HEK293 (cell line): ENCODE results near the gene ACKR3.

ENCODE experiments used
- CTCF ChIA-PET: fragments of 350-600 bp; formaldehyde crosslinking; extraction: SDS; loops from one replicate; lab custom pipeline; 2021; ENCODE audit warnings: antibody characterized with exemption; lab: Yijun Ruan, JAX
- POLR2A ChIA-PET: fragments of 300-600 bp; formaldehyde crosslinking; extraction: SDS; loops from one replicate; lab custom pipeline; 2020; ENCODE audit warnings: antibody characterized with exemption, inconsistent platforms; lab: Yijun Ruan, JAX
- H3K27ac ChIP-seq: fragments of 200-500 bp; sonication (Bioruptor generic); 2 replicates; pipeline ENCODE4 v1.5.1; 2014; ENCODE audit warnings: low read depth, low read length, control low read depth, inconsistent platforms; ENCODE audit errors: extremely low read depth
- H3K36me3 ChIP-seq, 2 experiments: fragments of 200-500 bp in 1 of 2; sonication (Bioruptor generic) in 1 of 2; 1 replicate in 1 of 2; 2 replicates in 1 of 2; pipeline ENCODE4 v1.5.1; 2014 to 2017; ENCODE audit warnings: inconsistent platforms in 2 of 2, low read length in 2 of 2; ENCODE audit not compliant: control insufficient read depth in 2 of 2, insufficient read depth in 1 of 2
- H3K4me1 ChIP-seq: fragments of 200-500 bp; sonication (Bioruptor generic); 2 replicates; pipeline ENCODE4 v1.5.1; 2014; ENCODE audit warnings: mild to moderate bottlenecking, low read length, inconsistent platforms; ENCODE audit not compliant: control insufficient read depth, insufficient read depth
- H3K4me3 ChIP-seq: 2 replicates; pipeline ENCODE4 v1.5.1; 2011; ENCODE audit warnings: low read depth, mild to moderate bottlenecking, control low read depth, low read length, moderate library complexity
- H3K9me3 ChIP-seq: fragments of 200-500 bp; sonication (Bioruptor generic); 2 replicates; pipeline ENCODE4 v1.5.1; 2014; ENCODE audit warnings: low read depth, low read length, inconsistent platforms; ENCODE audit not compliant: control insufficient read depth, insufficient read depth
- EGR2 ChIP-seq: fragments of 450-650 bp; formaldehyde crosslinking; IDR thresholded peaks from 2 replicates; pipeline ENCODE4 v1.5.1; 2016; ENCODE audit warnings: low read depth, missing biosample characterization, missing genetic modification characterization
- MEIS1 ChIP-seq: sonication (generic); formaldehyde crosslinking; IDR thresholded peaks from 2 replicates; pipeline ENCODE4 v1.8.1; 2022; ENCODE audit warnings: missing genetic modification reagents, mild to moderate bottlenecking, borderline replicate concordance
- SCRT2 ChIP-seq: fragments of 450-650 bp; formaldehyde crosslinking; IDR thresholded peaks from 2 replicates; pipeline ENCODE4 v1.5.1; 2016; ENCODE audit warnings: missing biosample characterization, missing genetic modification characterization
- ZFP37 ChIP-seq: fragments of 450-650 bp; formaldehyde crosslinking; IDR thresholded peaks from 2 replicates; pipeline ENCODE4 v1.5.1; 2016; ENCODE audit warnings: missing biosample characterization, missing genetic modification characterization
- ZNF146 ChIP-seq: fragments of 450-650 bp; formaldehyde crosslinking; IDR thresholded peaks from 2 replicates; pipeline ENCODE4 v1.5.1; 2016; ENCODE audit warnings: missing biosample characterization, missing genetic modification characterization
- ZNF221 ChIP-seq: fragments of 450-650 bp; formaldehyde crosslinking; IDR thresholded peaks from 2 replicates; pipeline ENCODE4 v1.5.1; 2017; ENCODE audit warnings: missing biosample characterization, missing genetic modification characterization, borderline replicate concordance
- ZNF223 ChIP-seq: fragments of 450-650 bp; formaldehyde crosslinking; IDR thresholded peaks from 2 replicates; pipeline ENCODE4 v1.5.1; 2016; ENCODE audit warnings: missing biosample characterization, missing genetic modification characterization
- ZNF341 ChIP-seq: fragments of 450-650 bp; formaldehyde crosslinking; IDR thresholded peaks from 2 replicates; pipeline ENCODE4; 2016; ENCODE audit warnings: low read depth, missing biosample characterization, missing genetic modification characterization
- ZNF354C ChIP-seq: fragments of 450-650 bp; formaldehyde crosslinking; IDR thresholded peaks from 2 replicates; pipeline ENCODE4 v1.5.1; 2016; ENCODE audit warnings: missing biosample characterization, missing genetic modification characterization, low read depth, borderline replicate concordance
- ZNF391 ChIP-seq: fragments of 450-650 bp; formaldehyde crosslinking; IDR thresholded peaks from 2 replicates; pipeline ENCODE4 v1.5.1; 2016; ENCODE audit warnings: low read depth, missing biosample characterization, missing genetic modification characterization, borderline replicate concordance
- ZNF501 ChIP-seq: fragments of 450-650 bp; formaldehyde crosslinking; IDR thresholded peaks from 2 replicates; pipeline ENCODE4 v1.5.1; 2016; ENCODE audit warnings: missing biosample characterization, missing genetic modification characterization
- ZNF530 ChIP-seq: fragments of 450-650 bp; formaldehyde crosslinking; IDR thresholded peaks from 2 replicates; pipeline ENCODE4 v1.5.1; 2016; ENCODE audit warnings: low read depth, missing biosample characterization, missing genetic modification characterization
- ZNF555 ChIP-seq: fragments of 450-650 bp; formaldehyde crosslinking; conservative IDR thresholded peaks from 2 replicates; pipeline ENCODE4 v1.5.1; 2017; ENCODE audit warnings: missing biosample characterization, mild to moderate bottlenecking, missing genetic modification characterization, inconsistent platforms
- ZNF624 ChIP-seq: fragments of 450-650 bp; formaldehyde crosslinking; IDR thresholded peaks from 2 replicates; pipeline ENCODE4 v1.5.1; 2017; ENCODE audit warnings: missing biosample characterization, missing genetic modification characterization
- ZNF664 ChIP-seq: fragments of 450-650 bp; formaldehyde crosslinking; IDR thresholded peaks from 2 replicates; pipeline ENCODE4 v1.5.1; 2016; ENCODE audit warnings: missing biosample characterization, missing genetic modification characterization
- ZNF768 ChIP-seq: fragments of 450-650 bp; formaldehyde crosslinking; IDR thresholded peaks from 2 replicates; pipeline ENCODE4 v1.5.1; 2018; ENCODE audit warnings: missing biosample characterization, mild to moderate bottlenecking, missing genetic modification characterization
- TF ChIP-seq, protein P1 (sequence below): fragments of 450-650 bp; formaldehyde crosslinking; optimal IDR thresholded peaks from 2 replicates; pipeline ENCODE3; 2016; ENCODE audit warnings: missing biosample characterization, mild to moderate bottlenecking, missing genetic modification characterization
- TF ChIP-seq, protein P2 (sequence below): fragments of 450-650 bp; formaldehyde crosslinking; IDR thresholded peaks from 2 replicates; pipeline ENCODE4; 2016; ENCODE audit warnings: missing biosample characterization, missing genetic modification characterization
- TF ChIP-seq, protein P3 (sequence below): fragments of 450-650 bp; formaldehyde crosslinking; IDR thresholded peaks from 2 replicates; pipeline ENCODE4 v1.5.1; 2016; ENCODE audit warnings: missing biosample characterization, missing genetic modification characterization, low read depth
- TF ChIP-seq, protein P4 (sequence below): fragments of 450-650 bp; formaldehyde crosslinking; IDR thresholded peaks from 2 replicates; pipeline ENCODE4 v1.5.1; 2017; ENCODE audit warnings: missing biosample characterization, missing genetic modification characterization
- TF ChIP-seq, protein P5 (sequence below): fragments of 450-650 bp; formaldehyde crosslinking; IDR thresholded peaks from 2 replicates; pipeline ENCODE4 v1.5.1; 2016; ENCODE audit warnings: missing biosample characterization, missing genetic modification characterization

Gene ACKR3

DNA sequence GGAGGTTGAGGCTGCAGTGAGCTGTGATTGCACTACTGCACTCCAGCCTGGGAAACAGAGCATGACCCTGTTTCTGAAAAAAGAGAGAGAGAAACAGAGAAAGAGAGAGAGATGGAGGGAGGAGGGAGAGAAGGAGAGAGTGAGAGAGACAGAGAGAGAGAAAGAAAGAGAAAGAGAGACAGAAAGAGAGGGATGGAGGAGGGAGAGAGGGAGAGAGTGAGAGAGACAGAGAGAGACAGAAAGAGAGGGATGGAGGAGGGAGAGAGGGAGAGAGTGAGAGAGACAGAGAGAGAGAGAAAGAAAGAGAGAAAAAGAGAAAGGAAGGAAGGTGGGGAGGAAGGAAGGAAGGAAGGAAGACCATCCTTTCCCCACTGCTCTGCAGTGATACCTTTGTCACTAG lies 48.1 kb upstream of the ACKR3 start (continued):
- no peak for TF ChIP-seq ZNF223 (tag by site-specific recombination)

DNA sequence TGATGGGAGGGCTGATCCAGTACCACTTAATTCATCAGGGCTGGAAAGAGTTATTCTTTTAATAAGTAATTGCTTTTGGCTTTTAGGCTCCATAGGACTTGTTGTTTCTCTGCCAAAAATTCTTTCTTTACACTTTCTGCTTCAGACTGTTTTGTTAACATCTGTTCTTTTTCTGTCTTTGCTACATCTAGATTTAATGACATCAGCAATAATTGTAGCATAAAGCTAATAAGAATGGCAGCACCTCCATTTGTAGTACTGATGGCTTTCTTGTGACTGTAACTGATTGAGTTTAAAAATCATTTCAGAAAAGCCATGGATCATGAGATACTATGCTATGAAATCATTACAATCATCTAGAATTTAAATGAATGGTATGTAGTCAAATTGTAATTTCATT lies 46.4 kb upstream of the ACKR3 start:
- H3K27ac ChIP-seq = no peak overlapping the region
- no peaks in the 10 kb centered on the region for H3K4me1 ChIP-seq
- H3K9me3 ChIP-seq = no peaks in the 10 kb centered on the region
- TF ChIP-seq ZNF341 (no peak), ZNF624 (tag by site-specific recombination) (no peak), ZNF501 (no peak), SCRT2 (tag by site-specific recombination) (no peak), ZNF555 (tag by site-specific recombination) (no peak), ZFP37 (tag by site-specific recombination) (no peak), ZNF354C (tag by site-specific recombination) (no peak), ZNF664 (tag by site-specific recombination) (no peak), ZNF530 (tag by site-specific recombination) (no peak), ZNF768 (tag by site-specific recombination) (no peak), MEIS1 (CRISPR knock-in tag) (no peak), ZNF221 (no peak), ZNF391 (tag by site-specific recombination) (no peak), ZNF146 (tag by site-specific recombination) (no peak)
- TF ChIP-seq, protein P1, sequence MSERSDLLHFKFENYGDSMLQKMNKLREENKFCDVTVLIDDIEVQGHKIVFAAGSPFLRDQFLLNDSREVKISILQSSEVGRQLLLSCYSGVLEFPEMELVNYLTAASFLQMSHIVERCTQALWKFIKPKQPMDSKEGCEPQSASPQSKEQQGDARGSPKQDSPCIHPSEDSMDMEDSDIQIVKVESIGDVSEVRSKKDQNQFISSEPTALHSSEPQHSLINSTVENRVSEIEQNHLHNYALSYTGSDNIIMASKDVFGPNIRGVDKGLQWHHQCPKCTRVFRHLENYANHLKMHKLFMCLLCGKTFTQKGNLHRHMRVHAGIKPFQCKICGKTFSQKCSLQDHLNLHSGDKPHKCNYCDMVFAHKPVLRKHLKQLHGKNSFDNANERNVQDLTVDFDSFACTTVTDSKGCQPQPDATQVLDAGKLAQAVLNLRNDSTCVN (tag by site-specific recombination) = no peak
- TF ChIP-seq, protein P2, sequence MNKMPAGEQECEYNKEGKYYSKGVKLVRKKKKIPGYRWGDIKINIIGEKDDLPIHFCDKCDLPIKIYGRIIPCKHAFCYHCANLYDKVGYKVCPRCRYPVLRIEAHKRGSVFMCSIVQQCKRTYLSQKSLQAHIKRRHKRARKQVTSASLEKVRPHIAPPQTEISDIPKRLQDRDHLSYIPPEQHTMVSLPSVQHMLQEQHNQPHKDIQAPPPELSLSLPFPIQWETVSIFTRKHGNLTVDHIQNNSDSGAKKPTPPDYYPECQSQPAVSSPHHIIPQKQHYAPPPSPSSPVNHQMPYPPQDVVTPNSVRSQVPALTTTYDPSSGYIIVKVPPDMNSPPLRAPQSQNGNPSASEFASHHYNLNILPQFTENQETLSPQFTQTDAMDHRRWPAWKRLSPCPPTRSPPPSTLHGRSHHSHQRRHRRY (tag by site-specific recombination) = no peak
- TF ChIP-seq, protein P3, sequence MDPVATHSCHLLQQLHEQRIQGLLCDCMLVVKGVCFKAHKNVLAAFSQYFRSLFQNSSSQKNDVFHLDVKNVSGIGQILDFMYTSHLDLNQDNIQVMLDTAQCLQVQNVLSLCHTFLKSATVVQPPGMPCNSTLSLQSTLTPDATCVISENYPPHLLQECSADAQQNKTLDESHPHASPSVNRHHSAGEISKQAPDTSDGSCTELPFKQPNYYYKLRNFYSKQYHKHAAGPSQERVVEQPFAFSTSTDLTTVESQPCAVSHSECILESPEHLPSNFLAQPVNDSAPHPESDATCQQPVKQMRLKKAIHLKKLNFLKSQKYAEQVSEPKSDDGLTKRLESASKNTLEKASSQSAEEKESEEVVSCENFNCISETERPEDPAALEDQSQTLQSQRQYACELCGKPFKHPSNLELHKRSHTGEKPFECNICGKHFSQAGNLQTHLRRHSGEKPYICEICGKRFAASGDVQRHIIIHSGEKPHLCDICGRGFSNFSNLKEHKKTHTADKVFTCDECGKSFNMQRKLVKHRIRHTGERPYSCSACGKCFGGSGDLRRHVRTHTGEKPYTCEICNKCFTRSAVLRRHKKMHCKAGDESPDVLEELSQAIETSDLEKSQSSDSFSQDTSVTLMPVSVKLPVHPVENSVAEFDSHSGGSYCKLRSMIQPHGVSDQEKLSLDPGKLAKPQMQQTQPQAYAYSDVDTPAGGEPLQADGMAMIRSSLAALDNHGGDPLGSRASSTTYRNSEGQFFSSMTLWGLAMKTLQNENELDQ (tag by site-specific recombination) = no peak
- ChIA-PET POLR2A (no interaction called here), CTCF (interaction anchor here (0.6 to 2.0 kb wide), 2 partner anchors 10 to 541 kb away, joined by 3 to 6 read pairs; no protein-coding TSS in a partner anchor)
- no peak overlapping the region for H3K4me3 ChIP-seq
- no peaks in the 10 kb centered on the region for H3K36me3 ChIP-seq

DNA sequence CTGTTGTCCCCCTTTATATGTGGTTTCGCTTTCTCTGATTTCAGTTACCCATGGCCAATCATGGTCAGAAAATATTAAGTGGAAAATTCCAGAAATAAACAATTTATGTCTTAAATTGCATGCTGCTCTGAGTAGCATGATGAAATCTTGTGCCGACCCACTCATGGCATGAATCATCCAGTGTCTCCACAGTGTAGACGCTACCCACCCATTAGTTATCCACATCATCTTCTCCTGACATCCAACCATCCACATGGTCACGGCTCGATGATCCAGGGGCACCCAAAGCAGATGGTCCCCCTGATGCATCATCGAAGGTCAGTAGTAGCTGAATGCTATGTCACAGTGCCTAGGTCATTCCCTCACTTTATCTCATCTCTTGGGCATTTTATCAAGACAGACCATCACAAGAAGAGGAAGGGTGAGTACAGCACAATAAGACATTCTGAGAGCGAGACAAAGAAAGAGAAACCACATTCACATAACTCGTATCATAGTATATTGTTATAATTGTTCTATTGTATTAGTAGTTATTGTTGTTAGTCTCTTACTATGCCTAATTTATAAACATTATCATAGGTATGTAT lies 44.1 kb upstream of the ACKR3 start:
- ChIA-PET POLR2A (no interaction called here), CTCF (no interaction called here)
- Histone ChIP-seq H3K9me3 (no peaks in the 10 kb centered on the region), H3K4me1 (no peaks in the 10 kb centered on the region), H3K27ac (no peak overlapping the region), H3K4me3 (no peak overlapping the region), H3K36me3 (no peaks in the 10 kb centered on the region)
- TF ChIP-seq, protein P4, sequence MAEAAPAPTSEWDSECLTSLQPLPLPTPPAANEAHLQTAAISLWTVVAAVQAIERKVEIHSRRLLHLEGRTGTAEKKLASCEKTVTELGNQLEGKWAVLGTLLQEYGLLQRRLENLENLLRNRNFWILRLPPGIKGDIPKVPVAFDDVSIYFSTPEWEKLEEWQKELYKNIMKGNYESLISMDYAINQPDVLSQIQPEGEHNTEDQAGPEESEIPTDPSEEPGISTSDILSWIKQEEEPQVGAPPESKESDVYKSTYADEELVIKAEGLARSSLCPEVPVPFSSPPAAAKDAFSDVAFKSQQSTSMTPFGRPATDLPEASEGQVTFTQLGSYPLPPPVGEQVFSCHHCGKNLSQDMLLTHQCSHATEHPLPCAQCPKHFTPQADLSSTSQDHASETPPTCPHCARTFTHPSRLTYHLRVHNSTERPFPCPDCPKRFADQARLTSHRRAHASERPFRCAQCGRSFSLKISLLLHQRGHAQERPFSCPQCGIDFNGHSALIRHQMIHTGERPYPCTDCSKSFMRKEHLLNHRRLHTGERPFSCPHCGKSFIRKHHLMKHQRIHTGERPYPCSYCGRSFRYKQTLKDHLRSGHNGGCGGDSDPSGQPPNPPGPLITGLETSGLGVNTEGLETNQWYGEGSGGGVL (tag by site-specific recombination) = no peak
- no peak for TF ChIP-seq EGR2 (tag by site-specific recombination)
- TF ChIP-seq, protein P5, sequence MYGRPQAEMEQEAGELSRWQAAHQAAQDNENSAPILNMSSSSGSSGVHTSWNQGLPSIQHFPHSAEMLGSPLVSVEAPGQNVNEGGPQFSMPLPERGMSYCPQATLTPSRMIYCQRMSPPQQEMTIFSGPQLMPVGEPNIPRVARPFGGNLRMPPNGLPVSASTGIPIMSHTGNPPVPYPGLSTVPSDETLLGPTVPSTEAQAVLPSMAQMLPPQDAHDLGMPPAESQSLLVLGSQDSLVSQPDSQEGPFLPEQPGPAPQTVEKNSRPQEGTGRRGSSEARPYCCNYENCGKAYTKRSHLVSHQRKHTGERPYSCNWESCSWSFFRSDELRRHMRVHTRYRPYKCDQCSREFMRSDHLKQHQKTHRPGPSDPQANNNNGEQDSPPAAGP (tag by site-specific recombination) = no peak
